NB4 (cell line): ENCODE results near the gene NCOR1.

ENCODE experiments used
- DNase-seq: peaks from one replicate; pipeline ENCODE4 v3.0.0; 2010; ENCODE audit warnings: low read depth
- H3K4me3 ChIP-seq: one replicate; pipeline ENCODE4 v1.5.1; 2011; ENCODE audit warnings: mild to moderate bottlenecking, low read depth, low read length, moderate library complexity
- MAX ChIP-seq: IDR thresholded peaks from 2 replicates; pipeline ENCODE4 v1.6.1; 2011; ENCODE audit warnings: low read depth, low read length
- MYC ChIP-seq: IDR thresholded peaks from 2 replicates; pipeline ENCODE4 v1.6.1; 2011; ENCODE audit warnings: low read depth, low read length
- POLR2A ChIP-seq: IDR thresholded peaks from 2 replicates; pipeline ENCODE4 v1.6.1; 2011; ENCODE audit warnings: mild to moderate bottlenecking; ENCODE audit not compliant: insufficient read length; ENCODE audit errors: extremely low read depth
- TF ChIP-seq, protein P1 (sequence below): IDR thresholded peaks from one replicate; pipeline ENCODE4 v1.5.1; 2012; ENCODE audit warnings: low read depth, low read length

Gene NCOR1

GRCh38 chr17:16033729-16034349, 181.5 kb downstream of the NCOR1 start:
- TF ChIP-seq POLR2A: no peak
- TF ChIP-seq MAX: no peak
- TF ChIP-seq, protein P1, sequence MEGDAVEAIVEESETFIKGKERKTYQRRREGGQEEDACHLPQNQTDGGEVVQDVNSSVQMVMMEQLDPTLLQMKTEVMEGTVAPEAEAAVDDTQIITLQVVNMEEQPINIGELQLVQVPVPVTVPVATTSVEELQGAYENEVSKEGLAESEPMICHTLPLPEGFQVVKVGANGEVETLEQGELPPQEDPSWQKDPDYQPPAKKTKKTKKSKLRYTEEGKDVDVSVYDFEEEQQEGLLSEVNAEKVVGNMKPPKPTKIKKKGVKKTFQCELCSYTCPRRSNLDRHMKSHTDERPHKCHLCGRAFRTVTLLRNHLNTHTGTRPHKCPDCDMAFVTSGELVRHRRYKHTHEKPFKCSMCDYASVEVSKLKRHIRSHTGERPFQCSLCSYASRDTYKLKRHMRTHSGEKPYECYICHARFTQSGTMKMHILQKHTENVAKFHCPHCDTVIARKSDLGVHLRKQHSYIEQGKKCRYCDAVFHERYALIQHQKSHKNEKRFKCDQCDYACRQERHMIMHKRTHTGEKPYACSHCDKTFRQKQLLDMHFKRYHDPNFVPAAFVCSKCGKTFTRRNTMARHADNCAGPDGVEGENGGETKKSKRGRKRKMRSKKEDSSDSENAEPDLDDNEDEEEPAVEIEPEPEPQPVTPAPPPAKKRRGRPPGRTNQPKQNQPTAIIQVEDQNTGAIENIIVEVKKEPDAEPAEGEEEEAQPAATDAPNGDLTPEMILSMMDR: no peak
- no peak for TF ChIP-seq MYC
- no peak for DNase-seq
- H3K4me3 ChIP-seq: no peak overlapping the region

DNA sequence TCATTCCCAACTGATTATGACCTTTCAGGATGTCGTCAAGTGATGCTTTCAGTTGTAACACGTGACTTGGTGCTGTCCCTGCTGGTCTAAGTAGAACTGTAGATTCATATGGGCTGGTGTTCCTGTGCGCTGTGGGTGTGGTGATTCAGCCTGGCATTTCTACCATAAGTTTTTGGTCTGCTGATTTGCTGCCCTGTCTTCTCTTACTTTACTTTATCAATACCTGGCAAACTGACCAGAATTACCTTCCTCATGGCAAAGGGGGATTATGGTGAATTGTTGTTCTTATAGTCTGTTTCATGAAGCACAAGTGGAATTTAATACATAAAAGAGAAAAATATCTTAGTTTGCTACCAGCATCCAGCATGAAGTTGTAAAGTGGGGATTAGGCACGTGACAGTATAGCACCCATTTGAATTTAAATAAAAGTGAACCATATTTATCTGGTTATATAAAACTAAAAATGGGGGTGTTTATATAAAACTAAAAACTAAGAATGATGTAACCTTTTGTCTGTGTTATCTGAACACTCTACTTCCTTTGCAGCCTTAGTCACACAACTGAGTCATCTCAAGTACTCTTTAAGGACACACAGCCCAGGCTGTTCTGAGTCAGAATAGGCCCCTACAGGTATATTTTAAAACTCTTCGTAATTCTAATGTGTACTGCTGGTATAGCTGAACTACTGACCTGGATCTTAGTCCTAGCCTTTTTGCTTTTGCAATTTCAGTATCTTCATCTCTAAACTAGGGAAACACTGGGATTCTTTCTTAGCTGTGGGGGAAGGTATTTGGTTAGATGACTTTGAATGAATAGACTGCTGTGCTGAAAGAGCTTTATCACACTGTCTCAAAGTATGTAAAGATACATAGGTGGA, 187.4 kb downstream of the NCOR1 start:
- DNase-seq: peak; percentile 74
- no peak overlapping the region for H3K4me3 ChIP-seq
- TF ChIP-seq MYC: no peak
- TF ChIP-seq, protein P1: no peak

GRCh38 chr17:16026895-16027294, 188.4 kb downstream of the NCOR1 start:
- TF ChIP-seq POLR2A (no peak), MYC (no peak), MAX (no peak)
- TF ChIP-seq, protein P1: no peak
- H3K4me3 ChIP-seq: no peak overlapping the region
- no peak for DNase-seq

- no peak overlapping the region for H3K4me3 ChIP-seq
- no peak for TF ChIP-seq MAX
- TF ChIP-seq, protein P1: no peak
- TF ChIP-seq POLR2A: no peak
- no peak for TF ChIP-seq MYC
Observed at GRCh38 chr17:16025202-16025601, 190.1 kb downstream of the NCOR1 start.

GRCh38 chr17:16023881-16024280, 191.5 kb downstream of the NCOR1 start:
- no peak overlapping the region for H3K4me3 ChIP-seq
- TF ChIP-seq MYC: no peak
- no peak for TF ChIP-seq MAX
- TF ChIP-seq, protein P1: no peak
- no peak for TF ChIP-seq POLR2A
- no peak for DNase-seq

More at GRCh38 chr17:16025202-16025601, 190.1 kb downstream of the NCOR1 start:
- no peak for DNase-seq
